Suprapubic skin (tissue), 4 donors: ENCODE results near the gene COMMD9. TPM values are rescaled to one million over a fixed set of nuclear protein-coding genes. Genes with fewer than 3 reads are reported as not detected.

Experiments used
- DNase-seq, 2 donors: peaks; one replicate each; pipeline ENCODE4 v3.0.0-alpha.2; 2019; ENCODE audit warnings: low spot score in 2 of 2
- H3K27ac ChIP-seq: fragments of 200-600 bp; sonication (generic); one replicate; pipeline ENCODE4 v1.5.1; 2019
- H3K27me3 ChIP-seq: fragments of 200-600 bp; sonication (generic); one replicate; pipeline ENCODE4 v1.5.1; 2019
- H3K36me3 ChIP-seq: fragments of 200-600 bp; sonication (generic); one replicate; pipeline ENCODE4 v1.5.1; 2019
- H3K4me1 ChIP-seq: fragments of 200-600 bp; sonication (generic); one replicate; pipeline ENCODE4 v1.5.1; 2019
- H3K4me3 ChIP-seq: fragments of 200-600 bp; sonication (generic); one replicate; pipeline ENCODE4 v1.5.1; 2019; ENCODE audit warnings: mild to moderate bottlenecking
- H3K9me3 ChIP-seq: fragments of 200-600 bp; sonication (generic); one replicate; pipeline ENCODE4 v1.5.1; 2019
- CTCF ChIP-seq, 2 donors: fragments of 200-600 bp in 1 of 2; fragments of 450-650 bp in 1 of 2; sonication (generic) in 1 of 2; IDR thresholded peaks; one replicate each; pipeline ENCODE4 v1.5.1; 2016 to 2019; ENCODE audit warnings: antibody characterized with exemption in 2 of 2, mild to moderate bottlenecking in 1 of 2, moderate library complexity in 1 of 2
- EP300 ChIP-seq: sonication (generic); formaldehyde crosslinking; IDR thresholded peaks from one replicate; pipeline ENCODE4 v1.6.1; 2017; ENCODE audit warnings: antibody characterized with exemption
- POLR2A ChIP-seq, 2 donors: fragments of 450-650 bp; IDR thresholded peaks; one replicate each; pipeline ENCODE4 v1.6.1; 2017; ENCODE audit warnings: antibody characterized with exemption in 2 of 2, mild to moderate bottlenecking in 2 of 2, moderate library complexity in 2 of 2
- POLR2AphosphoS5 ChIP-seq, 3 donors: sonication (generic); formaldehyde crosslinking; IDR thresholded peaks; one replicate each; pipeline ENCODE4 v1.6.1; 2017; ENCODE audit warnings: antibody characterized with exemption in 3 of 3
- WGBS: methylation state at CpG from one replicate; pipeline ENCODE4 v1.1.5; 2018; 5-methylcytosine and 5-hydroxymethylcytosine counted together
- total RNA-seq, 4 donors: library from RNA; depleted of rRNA; stranded (reverse); fragments of >200 nt; gene quantifications; one replicate each; pipeline ENCODE4 v1.1.0, GENCODE V29; 2016

The COMMD9 gene
- total RNA-seq, 4 donors from 2014 or later: 40.1 to 55.0 (median 46.6) TPM

DNA sequence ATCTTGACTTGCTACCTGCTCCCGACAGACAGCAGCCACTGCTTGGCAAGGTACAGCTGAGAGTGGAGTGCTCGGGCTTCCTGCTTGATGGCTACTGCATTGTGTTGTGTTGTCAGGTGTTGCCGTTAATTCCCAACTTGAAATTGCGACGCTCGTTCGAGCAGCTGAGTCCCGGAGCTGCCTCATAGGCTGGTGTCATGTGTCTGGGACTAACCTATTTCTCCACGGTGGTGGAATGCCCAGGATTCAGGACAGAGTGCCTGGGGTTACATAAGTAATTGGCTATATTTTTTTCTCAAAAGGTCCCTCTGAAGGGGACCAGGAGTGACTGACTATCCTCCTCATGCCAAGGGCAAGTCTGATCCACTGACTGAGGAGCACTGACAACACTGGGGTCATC, 18.5 kb downstream of the COMMD9 start:
- no peak for DNase-seq
- TF ChIP-seq CTCF (IDR thresholded peaks at IDR 0.05) (no peak), POLR2A (IDR thresholded peaks at IDR 0.05) (no peak), POLR2AphosphoS5 (IDR thresholded peaks at IDR 0.05) (no peak), EP300 (no peak)
- Histone ChIP-seq H3K27me3 (no peaks in the 10 kb centered on the region), H3K36me3 (peaks cover 61% of the 10 kb centered on the region), H3K27ac (no peak overlapping the region), H3K4me3 (no peak overlapping the region), H3K9me3 (no peaks in the 10 kb centered on the region), H3K4me1 (peaks cover 2% of the 10 kb centered on the region)
- 96% methylated on average over 7 of the region's 9 CpGs for WGBS

DNA sequence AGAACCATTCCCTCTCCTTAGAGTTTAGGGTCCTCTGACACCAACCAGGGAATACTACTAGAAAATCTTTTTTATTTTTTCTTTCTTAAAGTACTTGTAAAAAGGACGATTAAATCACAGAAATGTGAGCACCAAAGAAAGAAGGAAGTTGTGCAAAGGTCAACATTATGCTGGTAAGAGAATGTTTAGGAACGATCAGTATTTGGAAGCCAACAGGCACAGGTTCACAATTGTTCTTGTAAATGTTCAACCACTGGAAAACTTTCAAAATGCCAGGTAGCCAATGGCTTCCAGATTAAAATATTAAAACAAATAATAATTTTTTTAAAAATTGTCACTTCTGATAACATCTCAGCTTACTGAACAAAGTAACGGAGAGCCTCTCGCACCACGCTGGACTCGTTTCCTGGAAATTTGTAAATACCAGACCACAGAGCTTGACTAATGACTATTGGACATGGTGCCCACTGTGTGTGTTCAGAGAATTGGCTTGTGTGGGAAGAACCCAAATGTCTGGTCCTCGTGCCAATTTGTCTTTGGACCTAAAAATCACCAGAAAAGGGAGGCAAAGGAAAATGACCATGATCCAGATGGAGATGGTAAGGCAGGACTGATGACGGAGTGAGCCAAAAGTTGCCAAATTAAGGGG, 20.8 kb downstream of the COMMD9 start:
- Histone ChIP-seq H3K4me1 (peaks cover 2% of the 10 kb centered on the region), H3K36me3 (peaks cover 39% of the 10 kb centered on the region), H3K9me3 (no peaks in the 10 kb centered on the region), H3K27me3 (no peaks in the 10 kb centered on the region), H3K27ac (no peak overlapping the region), H3K4me3 (no peak overlapping the region)
- DNase-seq: no peak
- 76% methylated on average over 8 of the region's 8 CpGs for WGBS
- TF ChIP-seq POLR2AphosphoS5 (IDR thresholded peaks at IDR 0.05) (no peak), EP300 (no peak), CTCF (IDR thresholded peaks at IDR 0.05) (no peak), POLR2A (IDR thresholded peaks at IDR 0.05) (no peak)

DNA sequence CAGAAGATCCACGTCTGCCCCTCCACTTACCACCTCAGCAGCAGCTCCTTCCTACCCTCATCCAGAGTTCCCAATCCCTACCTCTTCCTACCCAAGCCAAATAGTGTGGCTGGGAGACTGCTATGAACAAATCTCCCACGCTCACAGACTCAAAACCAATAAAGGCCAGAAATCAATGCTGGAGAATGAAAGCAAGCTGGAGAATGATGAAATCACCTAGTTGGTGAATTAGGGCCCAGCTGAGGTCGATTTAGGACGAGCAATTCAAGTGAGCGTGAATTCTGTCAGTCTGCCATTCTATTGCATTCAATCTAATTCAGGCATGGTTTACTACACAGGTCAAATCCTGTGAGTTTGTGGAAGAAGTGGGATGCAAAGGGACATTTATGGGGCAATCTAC, 22.5 kb downstream of the COMMD9 start:
- peaks cover 22% of the 10 kb centered on the region for H3K36me3 ChIP-seq
- DNase-seq: no peak
- H3K4me3 ChIP-seq: no peak overlapping the region
- 52% methylated on average over 5 of the region's 5 CpGs for WGBS
- no peak overlapping the region for H3K27ac ChIP-seq
- H3K9me3 ChIP-seq: no peaks in the 10 kb centered on the region
- H3K4me1 ChIP-seq: peaks cover 2% of the 10 kb centered on the region
- no peaks in the 10 kb centered on the region for H3K27me3 ChIP-seq
- TF ChIP-seq EP300 (no peak), POLR2AphosphoS5 (IDR thresholded peaks at IDR 0.05) (no peak), CTCF (IDR thresholded peaks at IDR 0.05) (no peak), POLR2A (IDR thresholded peaks at IDR 0.05) (no peak)

- Histone ChIP-seq H3K27me3 (no peaks in the 10 kb centered on the region), H3K4me3 (no peak overlapping the region), H3K4me1 (peaks cover 2% of the 10 kb centered on the region), H3K36me3 (peaks cover 14% of the 10 kb centered on the region), H3K9me3 (no peaks in the 10 kb centered on the region), H3K27ac (no peak overlapping the region)
- peak; percentile 74 to 76 for TF ChIP-seq CTCF (IDR thresholded peaks at IDR 0.05)
- no peak for TF ChIP-seq POLR2A (IDR thresholded peaks at IDR 0.05)
- WGBS: 25% methylated on average over 11 of the region's 13 CpGs
- DNase-seq: no peak
These were observed 23.2 kb downstream of the COMMD9 start for GRCh38 chr11:36265793-36266628.

DNA sequence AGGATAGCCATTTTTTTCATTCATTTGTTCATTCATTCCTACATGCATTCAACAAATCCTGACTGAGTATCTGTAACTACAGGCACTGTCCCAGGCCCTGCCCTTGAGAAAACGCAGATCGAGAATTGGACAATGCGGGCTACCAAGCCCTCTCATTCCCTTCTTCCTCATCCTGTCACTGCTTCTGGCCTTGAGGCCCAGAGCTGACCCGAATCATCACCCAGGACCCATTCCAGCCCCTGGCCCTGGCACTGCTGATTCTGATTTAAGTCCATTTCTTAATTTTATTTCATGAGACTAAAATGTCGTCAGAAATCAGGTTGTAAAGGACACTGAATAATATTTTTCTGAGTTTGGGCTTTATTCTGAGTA, 24.3 kb downstream of the COMMD9 start:
- TF ChIP-seq POLR2A (IDR thresholded peaks at IDR 0.05): no peak
- no peak for TF ChIP-seq POLR2AphosphoS5 (IDR thresholded peaks at IDR 0.05)
- no peak for TF ChIP-seq EP300
- TF ChIP-seq CTCF (IDR thresholded peaks at IDR 0.05): no peak
- WGBS: 93% methylated on average over 5 of the region's 5 CpGs
- Histone ChIP-seq H3K4me1 (peaks cover 2% of the 10 kb centered on the region), H3K9me3 (no peaks in the 10 kb centered on the region), H3K36me3 (peaks cover 6% of the 10 kb centered on the region), H3K27me3 (no peaks in the 10 kb centered on the region), H3K4me3 (no peak overlapping the region), H3K27ac (no peak overlapping the region)
- DNase-seq: no peak
